Measurements from ENCODE around the gene CEP95. TPM values are rescaled to one million over a fixed set of nuclear protein-coding genes. Genes with fewer than 3 reads are reported as not detected.
A peak's percentile ranks its signal among the peaks of the same experiment; 100 is the strongest.

Gene CEP95
- total RNA-seq, 1 donor = 48.9 TPM

DNA sequence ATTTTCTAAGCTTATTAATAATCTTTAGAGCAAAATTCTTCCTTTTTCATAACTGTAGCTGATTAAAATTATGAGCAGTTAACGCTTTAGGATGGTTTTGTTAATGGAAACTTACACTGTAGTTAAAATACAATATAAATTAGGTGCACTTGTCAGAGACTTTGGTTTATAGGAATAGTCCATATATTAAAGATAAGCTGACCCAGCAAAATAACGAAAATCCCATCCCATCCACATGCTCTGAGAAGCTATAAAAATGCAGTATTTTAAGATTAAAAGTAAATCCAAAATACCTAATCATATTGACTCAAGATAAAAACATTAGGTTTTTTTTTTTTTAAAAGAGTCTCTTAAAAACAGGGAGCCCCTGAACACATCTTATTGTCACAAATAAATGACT lies 38.0 kb downstream of the CEP95 start:
- Histone ChIP-seq H3K9me3 (ENCODE audit: low read depth, low read length) (no peaks in the 10 kb centered on the region), H3K4me2 (ENCODE audit: insufficient read depth, low read length) (no peak overlapping the region), H2AFZ (ENCODE audit: low read length) (no peak overlapping the region), H3K27ac (ENCODE audit: low read depth, low read length) (no peak overlapping the region), H3K4me3 (ENCODE audit: insufficient read depth, low read length) (no peak overlapping the region), H3K4me1 (ENCODE audit: insufficient read depth, low read length) (peaks cover 2% of the 10 kb centered on the region), H3K27me3 (ENCODE audit: insufficient read depth, low read length) (no peaks in the 10 kb centered on the region), H3K36me3 (ENCODE audit: insufficient read depth, low read length) (peaks cover 91% of the 10 kb centered on the region), H4K20me1 (ENCODE audit: insufficient read depth, low read length) (peaks cover 13% of the 10 kb centered on the region), H3K79me2 (ENCODE audit: insufficient read depth, low read length) (peaks cover 50% of the 10 kb centered on the region)
- TF ChIP-seq, protein P1, sequence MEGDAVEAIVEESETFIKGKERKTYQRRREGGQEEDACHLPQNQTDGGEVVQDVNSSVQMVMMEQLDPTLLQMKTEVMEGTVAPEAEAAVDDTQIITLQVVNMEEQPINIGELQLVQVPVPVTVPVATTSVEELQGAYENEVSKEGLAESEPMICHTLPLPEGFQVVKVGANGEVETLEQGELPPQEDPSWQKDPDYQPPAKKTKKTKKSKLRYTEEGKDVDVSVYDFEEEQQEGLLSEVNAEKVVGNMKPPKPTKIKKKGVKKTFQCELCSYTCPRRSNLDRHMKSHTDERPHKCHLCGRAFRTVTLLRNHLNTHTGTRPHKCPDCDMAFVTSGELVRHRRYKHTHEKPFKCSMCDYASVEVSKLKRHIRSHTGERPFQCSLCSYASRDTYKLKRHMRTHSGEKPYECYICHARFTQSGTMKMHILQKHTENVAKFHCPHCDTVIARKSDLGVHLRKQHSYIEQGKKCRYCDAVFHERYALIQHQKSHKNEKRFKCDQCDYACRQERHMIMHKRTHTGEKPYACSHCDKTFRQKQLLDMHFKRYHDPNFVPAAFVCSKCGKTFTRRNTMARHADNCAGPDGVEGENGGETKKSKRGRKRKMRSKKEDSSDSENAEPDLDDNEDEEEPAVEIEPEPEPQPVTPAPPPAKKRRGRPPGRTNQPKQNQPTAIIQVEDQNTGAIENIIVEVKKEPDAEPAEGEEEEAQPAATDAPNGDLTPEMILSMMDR (IDR thresholded peaks at IDR 0.05; ENCODE audit: extremely low read depth, low read depth, low read length) = no peak
- DNase-seq (ENCODE audit: insufficient read length, low spot score, missing footprints) = no peak

DNA sequence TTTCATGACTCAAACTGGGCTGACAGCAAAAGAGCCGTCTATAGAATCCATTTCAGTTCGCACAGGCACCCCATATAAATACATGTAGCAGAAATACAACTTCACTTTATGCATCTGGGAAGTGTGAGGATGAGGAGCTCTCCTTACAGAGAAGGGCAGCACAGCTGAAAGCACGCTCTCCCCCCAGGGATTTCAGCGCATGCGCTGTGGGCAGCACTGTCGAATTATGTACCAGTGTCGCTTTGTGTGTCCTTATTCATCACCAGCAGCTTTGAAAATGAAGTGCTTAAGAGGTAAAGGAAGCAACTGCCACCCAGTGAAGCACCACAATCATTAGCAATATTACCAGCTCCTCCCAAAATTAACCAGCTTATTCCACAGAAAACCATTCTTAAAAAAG lies 39.9 kb downstream of the CEP95 start:
- Histone ChIP-seq H3K9me3 (ENCODE audit: low read depth, low read length) (no peaks in the 10 kb centered on the region), H4K20me1 (ENCODE audit: insufficient read depth, low read length) (peaks cover 9% of the 10 kb centered on the region), H3K36me3 (ENCODE audit: insufficient read depth, low read length) (peaks cover 96% of the 10 kb centered on the region), H2AFZ (ENCODE audit: low read length) (no peak overlapping the region), H3K79me2 (ENCODE audit: insufficient read depth, low read length) (peaks cover 51% of the 10 kb centered on the region), H3K4me2 (ENCODE audit: insufficient read depth, low read length) (no peak overlapping the region), H3K27me3 (ENCODE audit: insufficient read depth, low read length) (no peaks in the 10 kb centered on the region), H3K4me1 (ENCODE audit: insufficient read depth, low read length) (peaks cover 2% of the 10 kb centered on the region), H3K4me3 (ENCODE audit: insufficient read depth, low read length) (no peak overlapping the region), H3K27ac (ENCODE audit: low read depth, low read length) (no peak overlapping the region)
- TF ChIP-seq, protein P1 (IDR thresholded peaks at IDR 0.05; ENCODE audit: extremely low read depth, low read depth, low read length) = no peak
- no peak for DNase-seq (ENCODE audit: insufficient read length, low spot score, missing footprints)

DNA sequence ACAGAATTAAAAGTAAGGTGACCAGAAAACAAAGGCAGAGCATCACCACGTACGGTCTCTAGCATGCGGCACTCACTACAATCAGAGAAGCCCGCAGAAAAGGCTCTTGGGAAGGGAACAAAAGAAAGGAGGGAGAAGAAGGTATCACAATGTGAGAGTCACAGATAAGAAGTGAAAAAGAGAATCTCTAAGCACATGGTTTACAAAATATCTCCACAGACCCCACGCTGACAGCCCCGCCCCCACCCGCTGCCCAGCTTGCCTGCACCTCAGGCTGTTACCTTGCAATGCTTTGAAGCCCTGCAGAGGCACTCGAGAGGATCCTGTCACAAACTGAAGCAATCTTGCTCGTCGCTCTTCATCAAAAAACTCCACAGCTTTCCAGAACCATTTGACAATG lies 40.5 kb downstream of the CEP95 start:
- Histone ChIP-seq H3K27me3 (ENCODE audit: insufficient read depth, low read length) (no peaks in the 10 kb centered on the region), H3K79me2 (ENCODE audit: insufficient read depth, low read length) (peaks cover 53% of the 10 kb centered on the region), H3K27ac (ENCODE audit: low read depth, low read length) (peak overlapping the region; percentile 16), H3K4me1 (ENCODE audit: insufficient read depth, low read length) (peaks cover 2% of the 10 kb centered on the region), H4K20me1 (ENCODE audit: insufficient read depth, low read length) (peaks cover 9% of the 10 kb centered on the region), H3K36me3 (ENCODE audit: insufficient read depth, low read length) (peaks cover 96% of the 10 kb centered on the region), H3K4me2 (ENCODE audit: insufficient read depth, low read length) (no peak overlapping the region), H2AFZ (ENCODE audit: low read length) (no peak overlapping the region), H3K4me3 (ENCODE audit: insufficient read depth, low read length) (no peak overlapping the region), H3K9me3 (ENCODE audit: low read depth, low read length) (no peaks in the 10 kb centered on the region)
- TF ChIP-seq, protein P1 (IDR thresholded peaks at IDR 0.05; ENCODE audit: extremely low read depth, low read depth, low read length) = no peak
- no peak for DNase-seq (ENCODE audit: insufficient read length, low spot score, missing footprints)

DNA sequence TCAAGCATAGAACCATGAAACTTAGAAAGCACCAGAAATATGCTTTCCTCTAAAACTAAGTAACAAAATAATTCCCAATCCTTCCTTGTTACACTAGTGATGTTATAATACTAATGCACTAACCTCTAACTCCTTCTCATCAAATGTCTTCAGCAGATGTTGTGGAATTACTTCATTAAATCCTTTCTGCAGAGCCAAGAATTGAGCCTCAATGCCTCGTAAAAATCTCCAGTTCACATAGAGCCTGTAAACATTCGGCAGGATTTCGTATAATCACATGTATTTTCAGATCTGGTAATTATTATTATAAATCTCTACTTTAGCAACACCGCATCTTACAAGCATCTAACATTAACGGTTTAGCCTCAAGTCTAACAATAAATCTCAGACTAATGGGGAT lies 44.7 kb downstream of the CEP95 start:
- Histone ChIP-seq H3K4me3 (ENCODE audit: insufficient read depth, low read length) (no peak overlapping the region), H3K27ac (ENCODE audit: low read depth, low read length) (no peak overlapping the region), H3K79me2 (ENCODE audit: insufficient read depth, low read length) (peaks cover 67% of the 10 kb centered on the region), H3K4me2 (ENCODE audit: insufficient read depth, low read length) (no peak overlapping the region), H2AFZ (ENCODE audit: low read length) (no peak overlapping the region), H3K4me1 (ENCODE audit: insufficient read depth, low read length) (no peaks in the 10 kb centered on the region), H4K20me1 (ENCODE audit: insufficient read depth, low read length) (peaks cover 9% of the 10 kb centered on the region), H3K9me3 (ENCODE audit: low read depth, low read length) (no peaks in the 10 kb centered on the region), H3K36me3 (ENCODE audit: insufficient read depth, low read length) (peaks cover 100% of the 10 kb centered on the region), H3K27me3 (ENCODE audit: insufficient read depth, low read length) (no peaks in the 10 kb centered on the region)
- TF ChIP-seq, protein P1 (IDR thresholded peaks at IDR 0.05; ENCODE audit: extremely low read depth, low read depth, low read length) = no peak
- DNase-seq (ENCODE audit: insufficient read length, low spot score, missing footprints) = no peak
